Upper lobe of left lung (tissue), 6 donors: ENCODE results near the gene SLC35G6. TPM values are rescaled to one million over a fixed set of nuclear protein-coding genes. Genes with fewer than 3 reads are reported as not detected.
A peak's percentile ranks its signal among the peaks of the same experiment; 100 is the strongest.

Experiments used
- ATAC-seq, 2 donors: fragments of 200-7000 bp; cut with Tn5 transposase; one replicate each; pipeline ENCODE4 v1.9.1; 2022; ENCODE audit warnings: mild to moderate bottlenecking in 2 of 2, moderate library complexity in 2 of 2; ENCODE audit not compliant: low FRiP score in 2 of 2
- DNase-seq, 2 donors: peaks; one replicate each; pipeline ENCODE4 v3.0.0-alpha.2; 2019 to 2020
- H3K27ac ChIP-seq, 4 donors: fragments of 200-600 bp; sonication (generic); one replicate each; pipeline ENCODE4 v1.5.1; 2016 to 2019
- H3K27me3 ChIP-seq, 4 donors: fragments of 200-600 bp; sonication (generic); one replicate each; pipeline ENCODE4 v1.5.1; 2017 to 2019
- H3K36me3 ChIP-seq, 4 donors: fragments of 200-600 bp; sonication (generic); one replicate each; pipeline ENCODE4 v1.5.1; 2016 to 2019
- H3K4me1 ChIP-seq, 4 donors: fragments of 200-600 bp; sonication (generic); one replicate each; pipeline ENCODE4 v1.5.1; 2018 to 2019
- H3K4me3 ChIP-seq, 4 donors: fragments of 200-600 bp; sonication (generic); one replicate each; pipeline ENCODE4 v1.5.1; 2017 to 2019; ENCODE audit warnings: mild to moderate bottlenecking in 2 of 4, moderate library complexity in 1 of 4
- H3K9me3 ChIP-seq, 4 donors: fragments of 200-600 bp; sonication (generic); one replicate each; pipeline ENCODE4 v1.5.1; 2018 to 2019
- CTCF ChIP-seq, 6 experiments: fragments of 450-650 bp in 4 of 6; fragments of 200-600 bp in 2 of 6; sonication (generic) in 2 of 6; IDR thresholded peaks; one replicate each; pipeline ENCODE4 v1.5.1; 2016 to 2019; ENCODE audit warnings: antibody characterized with exemption in 6 of 6
- EP300 ChIP-seq, 4 donors: sonication (generic); formaldehyde crosslinking; IDR thresholded peaks; one replicate each; pipeline ENCODE4 v1.5.1; 2017; ENCODE audit warnings: antibody characterized with exemption in 4 of 4, control low read depth in 2 of 4
- POLR2A ChIP-seq, 4 donors: fragments of 450-650 bp; IDR thresholded peaks; one replicate each; pipeline ENCODE4 v1.5.1; 2016 to 2017; ENCODE audit warnings: antibody characterized with exemption in 4 of 4, mild to moderate bottlenecking in 2 of 4
- POLR2AphosphoS5 ChIP-seq, 2 donors: sonication (generic); formaldehyde crosslinking; IDR thresholded peaks; one replicate each; pipeline ENCODE4 v1.5.1; 2017; ENCODE audit warnings: antibody characterized with exemption in 2 of 2
- WGBS, 2 donors: methylation state at CpG; one replicate each; pipeline ENCODE4 v1.1.5; 2017 to 2018; 5-methylcytosine and 5-hydroxymethylcytosine counted together
- total RNA-seq, 6 donors: library from RNA; depleted of rRNA in 4 of 6; stranded (reverse); fragments of >200 nt in 4 of 6; gene quantifications; one replicate each; pipeline versions ENCODE4 v1.1.0 to v1.2.1, GENCODE V29; 2016 to 2021
- donor health status: DM: no; HTN: no; CAD: no; lungs with moderate emphysema.
- donor health status: DM: no; HTN: yes; CAD: no; lungs with severe emphysema.

Gene SLC35G6
- total RNA-seq, 6 donors from 2014 or later = not detected

- DNase-seq = no peak
- 95% methylated on average over 9 of the region's 9 CpGs for WGBS, 2 donors
- Histone ChIP-seq H3K36me3 (peaks cover 4 to 40% (median 31%) of the 10 kb centered on the region in 4 donors), H3K4me3 (no peak overlapping the region), H3K27ac (no peak overlapping the region), H3K27me3 (no peaks in the 10 kb centered on the region), H3K9me3 (no peaks in the 10 kb centered on the region), H3K4me1 (peaks cover 19 to 29% (median 22%) of the 10 kb centered on the region in 4 donors)
- ATAC-seq = no peak
- TF ChIP-seq CTCF (IDR thresholded peaks at IDR 0.05) (no peak), EP300 (IDR thresholded peaks at IDR 0.05) (no peak), POLR2A (IDR thresholded peaks at IDR 0.05) (no peak), POLR2AphosphoS5 (IDR thresholded peaks at IDR 0.05) (no peak)
Measured at GRCh38 chr17:7464081-7464480, 17.2 kb upstream of the SLC35G6 start.

GRCh38 chr17:7465597-7466275 lies 15.5 kb upstream of the SLC35G6 start:
- DNase-seq (peak; percentile 71 to 83), ATAC-seq (peak in 1 of 2 donors; percentile 44)
- peaks cover 20 to 39% (median 32%) of the 10 kb centered on the region in 4 donors for H3K4me1 ChIP-seq
- TF ChIP-seq POLR2AphosphoS5 (IDR thresholded peaks at IDR 0.05) (no peak), CTCF (IDR thresholded peaks at IDR 0.05) (no peak), POLR2A (IDR thresholded peaks at IDR 0.05) (no peak), EP300 (IDR thresholded peaks at IDR 0.05) (no peak)
- peak overlapping the region; percentile 61 to 75 (median 71) for H3K27ac ChIP-seq
- WGBS, 2 donors = 63 to 86% methylated on average over 10 to 28 of the region's 33 CpGs
- H3K27me3 ChIP-seq = no peaks in the 10 kb centered on the region
- no peaks in the 10 kb centered on the region for H3K9me3 ChIP-seq
- H3K4me3 ChIP-seq = no peak overlapping the region
- peaks cover 4 to 40% (median 31%) of the 10 kb centered on the region in 4 donors for H3K36me3 ChIP-seq

- WGBS, 2 donors = 80 to 83% methylated on average over 9 of the region's 9 CpGs
- Histone ChIP-seq H3K4me3 (no peak overlapping the region), H3K36me3 (peaks cover 4 to 40% (median 31%) of the 10 kb centered on the region in 4 donors), H3K4me1 (peaks cover 24 to 40% (median 32%) of the 10 kb centered on the region in 4 donors), H3K9me3 (no peaks in the 10 kb centered on the region), H3K27me3 (no peaks in the 10 kb centered on the region), H3K27ac (peak overlapping the region; percentile 61 to 75 (median 71))
- ATAC-seq = no peak
- TF ChIP-seq CTCF (IDR thresholded peaks at IDR 0.05) (no peak), EP300 (IDR thresholded peaks at IDR 0.05) (no peak), POLR2A (IDR thresholded peaks at IDR 0.05) (peak in 1 of 4 donors; percentile 2), POLR2AphosphoS5 (IDR thresholded peaks at IDR 0.05) (no peak)
- DNase-seq = no peak
Measured at GRCh38 chr17:7466318-7466638, 15.0 kb upstream of the SLC35G6 start.

GRCh38 chr17:7466639-7467341 lies 14.5 kb upstream of the SLC35G6 start:
- Histone ChIP-seq H3K27me3 (no peaks in the 10 kb centered on the region), H3K4me3 (no peak overlapping the region), H3K4me1 (peaks cover 25 to 42% (median 36%) of the 10 kb centered on the region in 4 donors), H3K36me3 (peaks cover 4 to 40% (median 31%) of the 10 kb centered on the region in 4 donors), H3K27ac (peak overlapping the region; percentile 61 to 75 (median 71)), H3K9me3 (no peaks in the 10 kb centered on the region)
- ATAC-seq (peak; percentile 9 to 58), DNase-seq (peak in 1 of 2 donors; percentile 58)
- 65 to 79% methylated on average over 16 of the region's 16 CpGs for WGBS, 2 donors
- TF ChIP-seq CTCF (IDR thresholded peaks at IDR 0.05) (no peak), POLR2A (IDR thresholded peaks at IDR 0.05) (peak in 1 of 4 donors; percentile 3), POLR2AphosphoS5 (IDR thresholded peaks at IDR 0.05) (peak in 1 of 2 donors; percentile 52), EP300 (IDR thresholded peaks at IDR 0.05) (no peak)
